ENCODE measurements around the gene ELL2.

GRCh38 chr5:95891499-95891898 lies 70.2 kb downstream of the ELL2 start:
- TF ChIP-seq EP300 (conservative IDR thresholded peaks at IDR 0.05; ENCODE audit: poor library complexity, severe bottlenecking), result no peak
- TF ChIP-seq, protein P1, sequence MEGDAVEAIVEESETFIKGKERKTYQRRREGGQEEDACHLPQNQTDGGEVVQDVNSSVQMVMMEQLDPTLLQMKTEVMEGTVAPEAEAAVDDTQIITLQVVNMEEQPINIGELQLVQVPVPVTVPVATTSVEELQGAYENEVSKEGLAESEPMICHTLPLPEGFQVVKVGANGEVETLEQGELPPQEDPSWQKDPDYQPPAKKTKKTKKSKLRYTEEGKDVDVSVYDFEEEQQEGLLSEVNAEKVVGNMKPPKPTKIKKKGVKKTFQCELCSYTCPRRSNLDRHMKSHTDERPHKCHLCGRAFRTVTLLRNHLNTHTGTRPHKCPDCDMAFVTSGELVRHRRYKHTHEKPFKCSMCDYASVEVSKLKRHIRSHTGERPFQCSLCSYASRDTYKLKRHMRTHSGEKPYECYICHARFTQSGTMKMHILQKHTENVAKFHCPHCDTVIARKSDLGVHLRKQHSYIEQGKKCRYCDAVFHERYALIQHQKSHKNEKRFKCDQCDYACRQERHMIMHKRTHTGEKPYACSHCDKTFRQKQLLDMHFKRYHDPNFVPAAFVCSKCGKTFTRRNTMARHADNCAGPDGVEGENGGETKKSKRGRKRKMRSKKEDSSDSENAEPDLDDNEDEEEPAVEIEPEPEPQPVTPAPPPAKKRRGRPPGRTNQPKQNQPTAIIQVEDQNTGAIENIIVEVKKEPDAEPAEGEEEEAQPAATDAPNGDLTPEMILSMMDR (IDR thresholded peaks at IDR 0.05; ENCODE audit: poor library complexity, severe bottlenecking), result no peak
- TF ChIP-seq EZH2 (IDR thresholded peaks at IDR 0.05; ENCODE audit: borderline replicate concordance, insufficient read depth, low read length, poor library complexity, severe bottlenecking), result no peak
- TF ChIP-seq TAF1 (IDR thresholded peaks at IDR 0.05; ENCODE audit: low read depth), result no peak
- no peak for TF ChIP-seq POLR2AphosphoS5 (IDR thresholded peaks at IDR 0.05)

Measured in neural cell (in vitro differentiated cells).